Measurements from ENCODE around the gene UBASH3A.

UBASH3A gene

GRCh38 chr21:42373908-42374455 is 29.7 kb upstream of the UBASH3A start:
- no peaks in the 10 kb centered on the region for H3K9me3 ChIP-seq (ENCODE audit: low read length)

GRCh38 chr21:42374457-42374856 is 29.2 kb upstream of the UBASH3A start:
- no peaks in the 10 kb centered on the region for H3K79me2 ChIP-seq (ENCODE audit: insufficient read depth, low read length)
- no peak overlapping the region for H3K27ac ChIP-seq (ENCODE audit: low read depth, low read length, poor library complexity, severe bottlenecking)
- H2AFZ ChIP-seq (ENCODE audit: low read length), result no peak overlapping the region

More at GRCh38 chr21:42373908-42374455, 29.7 kb upstream of the UBASH3A start:
- Histone ChIP-seq H2AFZ (ENCODE audit: low read length) (no peak overlapping the region), H3K9ac (ENCODE audit: low read length) (no peak overlapping the region), H3K4me1 (ENCODE audit: insufficient read depth, low read length, severe bottlenecking) (no peaks in the 10 kb centered on the region), H3K27me3 (ENCODE audit: insufficient read depth, low read length) (peaks cover 11% of the 10 kb centered on the region; the same call in 1 of the 2 replicates), H3K4me2 (ENCODE audit: low read length) (no peak overlapping the region), H3K4me3 (ENCODE audit: low read depth, low read length, poor library complexity, severe bottlenecking) (no peak overlapping the region), H3F3A (ENCODE audit: insufficient read depth, low read length) (no peaks in the 10 kb centered on the region), H4K20me1 (ENCODE audit: insufficient read depth, low read length) (no peaks in the 10 kb centered on the region), H3K9me2 (ENCODE audit: low read depth, low read length) (no peaks in the 10 kb centered on the region), H3K36me3 (ENCODE audit: insufficient read depth, low read length) (no peaks in the 10 kb centered on the region), H3K79me2 (ENCODE audit: insufficient read depth, low read length) (no peaks in the 10 kb centered on the region), H3K27ac (ENCODE audit: low read depth, low read length, poor library complexity, severe bottlenecking) (no peak overlapping the region)
- no peak for TF ChIP-seq CTCF (IDR thresholded peaks at IDR 0.05; ENCODE audit: low read length)
- TF ChIP-seq EZH2 (IDR thresholded peaks at IDR 0.05; ENCODE audit: borderline replicate concordance, low read length), result no peak

GRCh38 chr21:42374864-42375499 is 28.7 kb upstream of the UBASH3A start:
- no peak overlapping the region for H3K4me2 ChIP-seq (ENCODE audit: low read length)
- H3K4me3 ChIP-seq (ENCODE audit: low read depth, low read length, poor library complexity, severe bottlenecking), result no peak overlapping the region
- H3K9ac ChIP-seq (ENCODE audit: low read length), result no peak overlapping the region
- no peaks in the 10 kb centered on the region for H4K20me1 ChIP-seq (ENCODE audit: insufficient read depth, low read length)
- TF ChIP-seq EZH2 (IDR thresholded peaks at IDR 0.05; ENCODE audit: borderline replicate concordance, low read length) (no peak), CTCF (IDR thresholded peaks at IDR 0.05; ENCODE audit: low read length) (no peak)
- no peak overlapping the region for H3K27ac ChIP-seq (ENCODE audit: low read depth, low read length, poor library complexity, severe bottlenecking)
- H3K9me3 ChIP-seq (ENCODE audit: low read length), result no peaks in the 10 kb centered on the region
- no peak overlapping the region for H2AFZ ChIP-seq (ENCODE audit: low read length)
- H3K79me2 ChIP-seq (ENCODE audit: insufficient read depth, low read length), result no peaks in the 10 kb centered on the region
- H3F3A ChIP-seq (ENCODE audit: insufficient read depth, low read length), result no peaks in the 10 kb centered on the region
- H3K27me3 ChIP-seq (ENCODE audit: insufficient read depth, low read length), result peaks cover 11% of the 10 kb centered on the region; the same call in 1 of the 2 replicates
- H3K9me2 ChIP-seq (ENCODE audit: low read depth, low read length), result no peaks in the 10 kb centered on the region
- H3K4me1 ChIP-seq (ENCODE audit: insufficient read depth, low read length, severe bottlenecking), result peaks cover 8% of the 10 kb centered on the region
- no peaks in the 10 kb centered on the region for H3K36me3 ChIP-seq (ENCODE audit: insufficient read depth, low read length)

More at GRCh38 chr21:42374457-42374856, 29.2 kb upstream of the UBASH3A start:
- TF ChIP-seq CTCF (IDR thresholded peaks at IDR 0.05; ENCODE audit: low read length) (no peak), EZH2 (IDR thresholded peaks at IDR 0.05; ENCODE audit: borderline replicate concordance, low read length) (no peak)
- no peaks in the 10 kb centered on the region for H3F3A ChIP-seq (ENCODE audit: insufficient read depth, low read length)
- no peaks in the 10 kb centered on the region for H4K20me1 ChIP-seq (ENCODE audit: insufficient read depth, low read length)
- no peak overlapping the region for H3K4me3 ChIP-seq (ENCODE audit: low read depth, low read length, poor library complexity, severe bottlenecking)
- H3K4me2 ChIP-seq (ENCODE audit: low read length), result no peak overlapping the region
- H3K27me3 ChIP-seq (ENCODE audit: insufficient read depth, low read length), result peaks cover 11% of the 10 kb centered on the region; the same call in 1 of the 2 replicates
- no peaks in the 10 kb centered on the region for H3K36me3 ChIP-seq (ENCODE audit: insufficient read depth, low read length)
- H3K9me3 ChIP-seq (ENCODE audit: low read length), result no peaks in the 10 kb centered on the region
- H3K9me2 ChIP-seq (ENCODE audit: low read depth, low read length), result no peaks in the 10 kb centered on the region
- peaks cover 3% of the 10 kb centered on the region for H3K4me1 ChIP-seq (ENCODE audit: insufficient read depth, low read length, severe bottlenecking)
- H3K9ac ChIP-seq (ENCODE audit: low read length), result no peak overlapping the region
